ENCODE data around the gene PLCG2. TPM values are rescaled to one million over a fixed set of nuclear protein-coding genes. Genes with fewer than 3 reads are reported as not detected.

Gene PLCG2
- total and polyA plus RNA-seq, 8 donors, result 5.1 to 48.7 (median 9.4) TPM

DNA sequence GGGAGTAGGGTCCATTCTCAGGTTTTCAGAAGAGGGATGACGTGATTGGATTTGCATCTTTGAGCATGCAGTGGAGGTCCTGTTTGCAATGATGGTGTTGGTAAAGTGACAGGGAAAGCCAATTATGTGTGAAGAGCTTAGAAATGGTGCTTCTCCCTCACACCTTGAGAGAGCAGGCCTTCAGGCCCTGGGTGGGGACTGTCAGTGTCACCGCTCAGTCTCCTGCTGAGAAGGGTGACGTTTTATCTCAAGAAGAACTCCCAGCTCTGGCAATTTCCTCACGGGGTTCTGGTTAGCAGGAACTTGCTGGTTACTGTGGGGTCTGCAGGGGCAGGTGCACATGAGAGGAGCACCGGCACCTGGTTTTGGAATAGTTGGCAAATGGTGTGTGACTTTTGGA, 11.2 kb downstream of the PLCG2 start:
- DNase-seq (no peak), ATAC-seq (no peak)
- TF ChIP-seq, protein P1, sequence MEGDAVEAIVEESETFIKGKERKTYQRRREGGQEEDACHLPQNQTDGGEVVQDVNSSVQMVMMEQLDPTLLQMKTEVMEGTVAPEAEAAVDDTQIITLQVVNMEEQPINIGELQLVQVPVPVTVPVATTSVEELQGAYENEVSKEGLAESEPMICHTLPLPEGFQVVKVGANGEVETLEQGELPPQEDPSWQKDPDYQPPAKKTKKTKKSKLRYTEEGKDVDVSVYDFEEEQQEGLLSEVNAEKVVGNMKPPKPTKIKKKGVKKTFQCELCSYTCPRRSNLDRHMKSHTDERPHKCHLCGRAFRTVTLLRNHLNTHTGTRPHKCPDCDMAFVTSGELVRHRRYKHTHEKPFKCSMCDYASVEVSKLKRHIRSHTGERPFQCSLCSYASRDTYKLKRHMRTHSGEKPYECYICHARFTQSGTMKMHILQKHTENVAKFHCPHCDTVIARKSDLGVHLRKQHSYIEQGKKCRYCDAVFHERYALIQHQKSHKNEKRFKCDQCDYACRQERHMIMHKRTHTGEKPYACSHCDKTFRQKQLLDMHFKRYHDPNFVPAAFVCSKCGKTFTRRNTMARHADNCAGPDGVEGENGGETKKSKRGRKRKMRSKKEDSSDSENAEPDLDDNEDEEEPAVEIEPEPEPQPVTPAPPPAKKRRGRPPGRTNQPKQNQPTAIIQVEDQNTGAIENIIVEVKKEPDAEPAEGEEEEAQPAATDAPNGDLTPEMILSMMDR (IDR thresholded peaks at IDR 0.05), result no peak
- Histone ChIP-seq H3K27me3 (no peaks in the 10 kb centered on the region), H3K27ac (no peak overlapping the region), H3K4me1 (peaks cover 0 to 3% of the 10 kb centered on the region in 2 donors), H3K4me3 (no peak overlapping the region), H3K9me3 (no peaks in the 10 kb centered on the region), H3K36me3 (peaks cover 0 to 21% of the 10 kb centered on the region in 2 donors)
- intact Hi-C loops (cut with DNase I), result no loop called here

DNA sequence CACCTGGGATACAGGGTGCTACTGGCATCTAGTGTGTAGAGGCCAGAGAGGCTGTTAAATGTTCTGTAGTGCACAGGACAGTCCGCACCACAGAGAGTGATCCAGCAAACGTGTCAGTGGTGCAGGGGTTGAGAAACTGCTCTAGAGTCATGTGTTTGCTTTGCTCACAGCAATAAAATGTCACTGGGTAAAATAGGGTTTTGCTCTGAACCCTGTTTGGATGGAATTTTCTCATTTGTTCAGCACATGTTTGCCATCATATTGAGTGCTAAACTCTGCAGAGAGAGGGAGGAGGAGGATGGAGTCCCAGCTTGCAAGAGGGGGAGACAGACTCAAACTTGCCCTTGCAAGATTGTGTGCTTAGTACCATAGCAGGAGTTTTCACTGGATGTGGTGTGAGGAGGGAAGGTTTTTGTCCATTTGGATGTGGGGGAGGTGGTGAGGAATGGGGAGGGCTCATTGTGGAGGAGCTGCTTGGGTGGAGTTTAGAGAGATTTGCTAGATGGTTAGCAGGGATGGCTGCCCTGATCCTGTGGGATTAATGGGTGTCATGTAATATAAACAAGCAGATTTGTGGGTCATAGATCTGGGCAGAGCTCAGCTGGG, 11.8 kb downstream of the PLCG2 start:
- Histone ChIP-seq H3K4me3 (no peak overlapping the region), H3K27ac (no peak overlapping the region), H3K36me3 (peaks cover 0 to 21% of the 10 kb centered on the region in 2 donors), H3K9me3 (no peaks in the 10 kb centered on the region), H3K4me1 (peaks cover 0 to 7% of the 10 kb centered on the region in 2 donors), H3K27me3 (no peaks in the 10 kb centered on the region)
- DNase-seq (no peak), ATAC-seq (no peak)
- TF ChIP-seq, protein P1 (IDR thresholded peaks at IDR 0.05), result no peak
- intact Hi-C loops (cut with DNase I), result no loop called here

DNA sequence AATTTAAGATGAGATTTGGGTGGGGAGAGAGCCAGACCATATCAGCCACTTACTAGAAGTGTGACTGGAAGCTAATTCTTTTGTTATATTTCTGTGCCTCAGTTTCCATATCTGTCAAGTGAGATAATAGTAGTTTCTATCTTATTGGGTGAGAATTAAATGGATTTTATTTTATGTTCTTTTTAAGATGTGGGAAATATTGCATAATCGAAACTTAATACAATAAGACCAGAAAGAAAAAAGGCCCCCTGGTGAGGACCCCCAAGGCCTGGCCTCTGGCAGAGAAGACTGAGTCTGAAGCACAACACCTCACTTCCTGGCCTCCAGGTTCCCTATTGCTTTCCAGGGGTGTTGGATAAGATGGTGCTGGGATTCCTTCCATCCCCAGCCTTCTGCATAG, 13.7 kb downstream of the PLCG2 start:
- no peak for ATAC-seq
- TF ChIP-seq, protein P1 (IDR thresholded peaks at IDR 0.05), result no peak
- DNase-seq, result no peak

DNA sequence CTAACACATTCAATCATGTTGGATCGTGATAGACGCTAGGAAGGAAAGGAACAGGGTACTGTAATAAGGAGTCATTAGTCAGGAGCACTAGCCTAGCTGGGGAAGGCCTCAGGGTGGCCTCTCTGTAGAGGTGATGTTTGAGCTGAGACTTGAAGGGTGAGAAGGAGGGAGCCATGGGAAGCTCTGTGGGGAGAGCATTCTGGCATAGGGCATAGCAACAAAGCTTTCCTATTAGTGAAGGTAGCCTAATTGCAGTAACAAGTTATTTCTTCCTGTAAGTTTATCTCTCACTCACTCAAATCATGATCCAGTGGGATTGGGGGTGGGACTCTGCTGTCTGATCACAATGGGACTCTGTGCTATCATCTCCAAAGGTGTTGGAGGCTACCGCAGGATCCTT, 16.1 kb downstream of the PLCG2 start:
- Histone ChIP-seq H3K4me3 (no peak overlapping the region), H3K4me1 (peaks cover 0 to 43% of the 10 kb centered on the region in 2 donors), H3K9me3 (no peaks in the 10 kb centered on the region), H3K27me3 (no peaks in the 10 kb centered on the region), H3K36me3 (peaks cover 0 to 7% of the 10 kb centered on the region in 2 donors), H3K27ac (no peak overlapping the region)
- no peak for ATAC-seq
- DNase-seq, result no peak
- intact Hi-C loops (cut with DNase I), result no loop called here
- TF ChIP-seq, protein P1 (IDR thresholded peaks at IDR 0.05), result no peak

More for the DNA sequence above, 13.7 kb downstream of the PLCG2 start:
- Histone ChIP-seq H3K4me3 (no peak overlapping the region), H3K27ac (no peak overlapping the region), H3K4me1 (peaks cover 0 to 26% of the 10 kb centered on the region in 2 donors), H3K9me3 (no peaks in the 10 kb centered on the region), H3K36me3 (peaks cover 0 to 13% of the 10 kb centered on the region in 2 donors), H3K27me3 (no peaks in the 10 kb centered on the region)
- intact Hi-C loops (cut with DNase I), result no loop called here

DNA sequence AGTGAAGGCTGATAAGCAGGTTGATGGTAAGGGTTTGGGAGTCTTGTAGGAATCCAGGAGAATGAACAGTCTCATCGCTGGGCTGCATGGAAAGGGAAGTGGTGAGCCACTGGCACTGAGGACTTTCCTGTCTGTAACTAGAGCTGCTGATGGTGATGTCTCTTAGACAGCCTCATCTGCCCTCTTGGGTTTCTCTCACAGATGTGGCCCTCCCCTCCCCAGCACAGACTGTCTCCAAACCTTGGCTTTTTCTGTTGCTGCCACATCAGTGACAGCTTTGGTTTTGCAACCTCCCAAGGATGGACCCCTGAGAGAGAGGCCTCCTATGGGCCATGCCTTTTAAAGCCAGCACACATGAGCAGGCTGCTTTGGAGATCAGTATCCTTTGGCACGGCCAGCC, 16.9 kb downstream of the PLCG2 start:
- Histone ChIP-seq H3K4me1 (peaks cover 0 to 40% of the 10 kb centered on the region in 2 donors), H3K9me3 (no peaks in the 10 kb centered on the region), H3K4me3 (no peak overlapping the region), H3K27ac (peak overlapping the region in 1 of 2 donors; percentile 83), H3K36me3 (peaks cover 0 to 7% of the 10 kb centered on the region in 2 donors), H3K27me3 (no peaks in the 10 kb centered on the region)
- DNase-seq (no peak), ATAC-seq (no peak)
- TF ChIP-seq, protein P1 (IDR thresholded peaks at IDR 0.05), result no peak
- intact Hi-C loops (cut with DNase I), result no loop called here

All from left lung (tissue), 10 donors.